GM12801 (cell line): Measurements from ENCODE around the gene CD320.

Experiments used
- TF ChIP-seq, protein P1 (sequence below): IDR thresholded peaks from one replicate; pipeline ENCODE4 v1.5.1; 2011; ENCODE audit warnings: control low read depth; ENCODE audit not compliant: insufficient read length; ENCODE audit errors: extremely low read depth

CD320 gene

DNA sequence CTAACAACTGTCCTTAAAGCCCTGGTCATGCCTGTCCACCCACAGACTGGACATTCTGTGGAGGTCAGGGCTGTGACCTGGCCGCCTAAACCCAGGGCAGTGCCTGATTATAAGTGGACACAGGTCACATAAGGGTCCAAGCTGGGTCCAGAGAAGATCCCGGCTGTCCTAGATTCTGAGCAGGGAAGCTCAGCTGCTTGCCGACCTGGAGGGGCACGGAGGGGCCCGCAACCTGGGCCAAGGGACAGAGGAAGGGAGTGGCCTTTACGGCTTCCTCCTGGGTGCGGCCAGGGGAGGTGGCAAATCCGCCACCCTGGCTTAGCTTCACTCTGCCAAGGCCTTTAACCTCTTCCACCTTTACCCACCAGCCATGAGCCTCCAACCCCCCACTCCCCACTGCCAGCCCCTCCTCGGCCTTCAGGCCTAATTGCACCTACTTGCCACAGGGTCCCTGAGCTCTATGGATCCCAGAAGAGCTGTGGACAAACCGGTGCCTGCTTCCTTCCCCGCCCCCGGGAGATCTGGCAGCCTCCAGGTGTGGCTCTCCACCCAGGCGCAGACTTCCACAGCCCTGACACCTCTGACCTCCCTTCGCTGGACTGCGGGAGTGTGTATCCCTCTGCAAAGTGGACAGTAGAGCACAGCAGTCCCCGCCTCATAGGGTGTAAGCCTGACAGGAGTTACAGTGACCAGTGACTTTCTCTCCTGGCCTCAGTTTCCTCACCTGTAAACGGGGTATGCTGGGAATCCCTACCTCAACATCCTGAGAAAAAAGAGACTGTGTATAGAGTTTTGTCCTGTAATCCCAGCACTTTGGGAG is 1.7 kb downstream of the CD320 start:
- TF ChIP-seq, protein P1, sequence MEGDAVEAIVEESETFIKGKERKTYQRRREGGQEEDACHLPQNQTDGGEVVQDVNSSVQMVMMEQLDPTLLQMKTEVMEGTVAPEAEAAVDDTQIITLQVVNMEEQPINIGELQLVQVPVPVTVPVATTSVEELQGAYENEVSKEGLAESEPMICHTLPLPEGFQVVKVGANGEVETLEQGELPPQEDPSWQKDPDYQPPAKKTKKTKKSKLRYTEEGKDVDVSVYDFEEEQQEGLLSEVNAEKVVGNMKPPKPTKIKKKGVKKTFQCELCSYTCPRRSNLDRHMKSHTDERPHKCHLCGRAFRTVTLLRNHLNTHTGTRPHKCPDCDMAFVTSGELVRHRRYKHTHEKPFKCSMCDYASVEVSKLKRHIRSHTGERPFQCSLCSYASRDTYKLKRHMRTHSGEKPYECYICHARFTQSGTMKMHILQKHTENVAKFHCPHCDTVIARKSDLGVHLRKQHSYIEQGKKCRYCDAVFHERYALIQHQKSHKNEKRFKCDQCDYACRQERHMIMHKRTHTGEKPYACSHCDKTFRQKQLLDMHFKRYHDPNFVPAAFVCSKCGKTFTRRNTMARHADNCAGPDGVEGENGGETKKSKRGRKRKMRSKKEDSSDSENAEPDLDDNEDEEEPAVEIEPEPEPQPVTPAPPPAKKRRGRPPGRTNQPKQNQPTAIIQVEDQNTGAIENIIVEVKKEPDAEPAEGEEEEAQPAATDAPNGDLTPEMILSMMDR, result no peak

GRCh38 chr19:8305798-8306197 is 2.4 kb downstream of the CD320 start:
- TF ChIP-seq, protein P1, result no peak

- TF ChIP-seq, protein P1, result no peak
Observed at GRCh38 chr19:8304841-8305621, 3.1 kb downstream of the CD320 start.

GRCh38 chr19:8302734-8303133 is 5.4 kb downstream of the CD320 start:
- TF ChIP-seq, protein P1, result no peak

DNA sequence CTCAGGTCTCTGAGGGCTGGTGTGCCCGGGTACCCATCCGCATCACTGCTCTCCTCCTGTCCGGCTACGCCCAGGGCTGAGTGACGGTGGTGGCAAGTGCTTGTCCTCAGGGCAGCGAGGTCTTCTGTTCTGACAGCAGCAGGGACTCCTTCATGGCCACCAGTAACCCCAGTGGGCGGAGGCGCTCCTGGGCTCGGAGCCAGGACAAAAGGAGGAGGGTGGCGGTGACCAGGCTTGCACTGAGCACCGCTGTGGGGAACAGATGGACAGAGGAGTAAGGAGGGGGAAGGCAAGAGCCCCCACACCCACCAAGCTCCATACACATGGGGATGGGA is 5.8 kb downstream of the CD320 start:
- TF ChIP-seq, protein P1, result no peak

GRCh38 chr19:8269724-8270123 is 38.4 kb downstream of the CD320 start:
- TF ChIP-seq, protein P1, result no peak

GRCh38 chr19:8265872-8266271 is 42.3 kb downstream of the CD320 start:
- TF ChIP-seq, protein P1, result no peak
